Stimulated activated CD4-positive, alpha-beta T cell treated with anti-CD3 and anti-CD28 coated beads, Interleukin-15, amount 100 ng/mL, for 1 hour (primary cell): Measurements from ENCODE around the gene BHMT.
"Not testable (repeated sequence)": the region's sequence is repeated elsewhere in the genome, so short reads cannot be mapped to it uniquely, and the experiment has no call there.

ENCODE experiments used
- DNase-seq, 2 donors: peaks; one replicate each; pipeline ENCODE4 v3.0.0-alpha.2; 2020; ENCODE audit warnings: low read depth in 1 of 2, low spot score in 1 of 2

The BHMT gene

DNA sequence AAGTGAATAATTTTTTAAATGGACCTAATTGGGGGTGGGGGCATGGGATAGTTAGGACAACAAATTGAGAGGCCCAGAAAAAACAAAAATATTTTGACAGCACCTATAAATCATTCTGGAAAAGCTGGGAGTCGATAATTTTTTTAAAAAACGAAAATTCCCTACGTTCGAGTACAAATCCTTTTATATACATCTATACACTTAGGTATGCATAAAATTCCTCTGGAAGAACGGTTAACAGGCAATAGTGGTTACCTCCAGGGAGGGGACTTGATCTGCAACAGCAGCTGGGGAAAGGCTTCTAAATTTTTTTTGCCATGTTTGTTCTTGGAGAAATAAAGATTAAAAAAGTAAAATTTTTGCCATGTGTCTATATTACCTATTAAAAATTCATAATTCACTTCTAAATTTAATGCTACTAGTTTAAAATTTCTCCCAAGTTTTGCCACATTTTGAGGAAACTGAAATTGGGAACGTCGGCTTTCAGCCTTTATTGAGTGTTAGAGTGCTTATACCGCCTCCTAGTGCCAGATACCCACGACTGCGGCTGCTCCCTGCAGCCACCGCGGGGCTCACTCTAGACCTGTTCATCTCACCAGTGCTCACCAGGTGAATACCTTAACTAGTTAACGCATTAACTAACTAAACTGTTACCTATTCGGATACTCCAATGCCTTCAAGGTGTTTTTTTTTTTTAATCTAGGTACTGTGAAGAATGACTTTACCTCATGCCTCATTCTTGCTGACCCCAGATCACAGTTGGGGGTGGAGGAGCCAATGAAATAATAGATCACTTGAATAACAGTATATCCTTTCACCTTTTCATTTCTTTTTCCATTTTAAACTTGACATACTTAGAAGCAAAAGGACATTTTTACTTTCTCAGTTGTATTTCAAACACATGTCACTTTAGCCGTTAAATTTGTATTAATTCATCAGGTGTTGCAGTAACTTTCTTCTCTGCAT lies 1.8 kb upstream of the BHMT start:
- no peak for DNase-seq

DNA sequence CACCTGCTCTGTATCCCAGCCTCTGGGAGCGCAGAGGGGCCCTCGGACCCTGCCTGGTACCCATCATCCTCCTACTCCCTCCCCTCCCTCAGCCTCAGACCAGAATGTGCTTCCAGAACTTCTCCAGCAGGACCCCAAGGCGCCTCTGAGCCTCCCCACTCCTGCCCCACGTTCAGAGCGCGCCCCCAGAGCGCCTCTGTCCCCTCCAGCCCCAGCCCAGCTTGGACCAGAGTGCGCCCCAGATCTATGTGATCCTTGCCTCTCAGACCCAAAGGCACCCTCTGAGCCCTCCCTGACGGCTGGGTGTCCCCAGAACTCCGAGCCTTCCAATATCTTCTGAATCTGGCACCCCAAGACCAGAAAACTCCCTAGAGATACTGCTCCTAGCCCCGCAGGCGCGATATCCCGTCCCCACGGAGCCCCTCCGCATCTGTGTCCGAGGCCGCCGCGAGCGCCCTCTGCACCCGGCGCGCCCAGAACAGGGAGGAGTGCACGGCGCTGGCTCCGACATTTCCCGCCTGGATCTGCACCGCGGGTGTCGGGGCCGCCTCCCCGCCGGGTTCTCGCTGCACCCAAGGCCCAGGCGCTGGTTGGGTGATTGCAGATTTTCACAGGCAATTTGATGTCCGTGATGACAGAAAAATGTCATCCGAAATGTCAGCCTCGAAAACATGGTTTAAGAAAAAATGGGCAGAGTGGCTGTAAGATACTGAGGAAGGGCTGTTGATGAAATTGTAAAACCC lies 522 bp downstream of the BHMT start:
- DNase-seq = no peak

- no peak for DNase-seq
These were observed 1.1 kb downstream of the BHMT start for GRCh38 chr5:79112703-79113058.

DNA sequence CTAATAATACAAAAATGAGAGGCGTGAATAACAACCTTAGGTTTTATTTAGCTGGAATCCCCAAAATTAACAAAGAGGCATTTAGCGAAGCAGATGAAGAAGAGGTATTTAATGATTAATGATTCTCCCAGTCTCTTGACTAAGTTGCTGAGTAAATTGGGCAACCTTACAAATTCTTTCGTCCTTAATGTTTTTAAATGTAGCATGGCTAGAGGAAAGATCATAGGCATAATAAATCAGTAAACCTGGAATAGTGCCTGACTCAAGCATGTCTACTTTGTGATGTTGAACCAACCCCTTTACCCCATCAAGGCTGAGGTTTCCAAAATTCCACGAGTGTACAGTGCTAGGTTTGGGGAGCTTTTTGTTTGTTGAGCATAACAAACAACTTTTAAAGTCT lies 7.9 kb downstream of the BHMT start:
- DNase-seq = no peak

DNA sequence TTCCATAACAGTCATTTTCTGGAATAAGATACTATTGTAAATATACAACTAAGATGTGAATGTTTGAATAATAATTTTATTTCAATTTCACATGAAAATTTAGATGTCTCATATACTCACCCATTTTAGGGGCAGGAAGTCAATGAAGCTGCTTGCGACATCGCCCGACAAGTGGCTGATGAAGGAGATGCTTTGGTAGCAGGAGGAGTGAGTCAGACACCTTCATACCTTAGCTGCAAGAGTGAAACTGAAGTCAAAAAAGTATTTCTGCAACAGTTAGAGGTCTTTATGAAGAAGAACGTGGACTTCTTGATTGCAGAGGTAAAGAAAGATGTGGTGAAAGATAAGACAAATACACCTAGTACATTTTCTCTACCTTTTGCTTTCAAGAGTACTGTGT lies 8.6 kb downstream of the BHMT start:
- no peak for DNase-seq

DNA sequence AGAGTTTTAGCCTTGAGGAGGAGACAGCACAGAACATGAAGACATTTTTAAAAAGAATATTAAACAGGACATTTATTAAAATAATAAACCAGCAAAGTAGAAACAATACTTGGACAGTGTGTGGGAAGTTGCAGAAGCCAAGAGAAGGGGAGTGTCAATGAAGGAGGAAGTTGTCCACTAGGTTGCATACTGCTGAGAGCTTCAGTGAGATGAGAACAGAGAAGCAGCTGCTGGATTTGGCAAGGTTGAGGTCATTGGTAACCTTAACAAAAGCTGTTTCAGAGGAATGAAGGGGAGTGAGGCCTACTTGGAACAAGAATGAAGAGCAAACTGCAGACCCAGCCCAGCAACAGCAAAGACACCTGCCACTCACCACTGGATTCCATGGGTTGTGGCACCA lies 11.4 kb downstream of the BHMT start:
- DNase-seq = no peak

DNA sequence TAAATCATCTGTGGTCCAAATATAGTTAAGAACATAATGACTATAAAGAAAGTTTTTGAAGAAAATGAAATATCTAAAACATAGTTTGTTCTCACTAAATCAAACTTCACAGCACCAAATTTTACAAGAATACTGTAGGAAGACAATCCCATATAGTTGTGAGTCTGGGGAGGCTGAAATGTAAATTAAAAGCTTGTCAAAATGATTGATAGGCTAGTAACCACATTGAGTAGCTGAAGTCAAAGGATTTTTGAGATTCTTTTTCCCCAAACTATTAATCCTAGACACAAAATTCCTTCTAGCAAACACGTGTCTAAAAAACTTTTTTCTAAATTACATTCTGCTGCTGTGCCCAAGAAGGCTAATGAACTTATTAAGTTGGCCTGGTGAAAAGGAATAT lies 13.0 kb downstream of the BHMT start:
- no peak for DNase-seq

- no peak for DNase-seq
These were observed 19.2 kb downstream of the BHMT start for GRCh38 chr5:79130781-79131180.

- no peak for DNase-seq
These were observed 21.6 kb downstream of the BHMT start for GRCh38 chr5:79133121-79133656.

- peak; percentile 7 to 41 for DNase-seq
These were observed 22.2 kb downstream of the BHMT start for GRCh38 chr5:79133657-79134451.

DNA sequence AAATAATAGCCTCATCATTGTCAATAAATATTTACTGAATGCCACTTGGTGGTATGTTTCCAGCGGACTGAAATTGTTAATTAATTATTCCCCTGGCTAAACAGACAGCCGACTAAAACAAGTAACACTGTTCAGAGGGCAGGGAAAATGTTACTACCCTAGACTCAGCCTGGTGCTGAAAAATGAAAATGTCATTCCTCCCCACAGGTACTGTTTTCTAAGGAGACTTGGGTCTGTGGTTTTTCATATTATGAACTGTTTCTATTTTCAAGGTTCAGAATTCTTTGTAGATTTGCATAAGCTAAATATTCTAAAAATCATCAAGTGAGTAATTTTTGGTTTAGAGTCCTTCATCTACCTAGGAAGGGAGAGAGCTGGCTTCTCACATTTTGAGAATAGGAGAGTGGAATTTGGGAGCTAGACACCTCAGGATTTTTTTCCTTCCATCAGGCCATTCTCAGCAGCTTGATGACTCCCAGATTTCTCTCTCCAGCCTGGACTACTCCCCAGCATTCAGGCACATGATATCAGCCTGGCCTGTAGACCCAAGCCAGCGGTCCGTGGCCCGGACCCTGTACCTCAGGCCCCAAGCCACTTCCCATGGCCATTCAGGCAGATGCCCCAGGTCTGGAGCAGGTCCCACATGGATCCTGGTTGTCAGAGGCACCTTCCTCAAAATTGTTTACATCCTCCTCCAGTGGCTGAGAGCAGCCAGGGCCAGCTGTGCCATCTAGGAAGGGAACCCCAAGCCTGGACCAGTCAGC lies 24.4 kb downstream of the BHMT start:
- no peak for DNase-seq

GRCh38 chr5:79136618-79137017 lies 25.0 kb downstream of the BHMT start:
- DNase-seq = no peak

DNA sequence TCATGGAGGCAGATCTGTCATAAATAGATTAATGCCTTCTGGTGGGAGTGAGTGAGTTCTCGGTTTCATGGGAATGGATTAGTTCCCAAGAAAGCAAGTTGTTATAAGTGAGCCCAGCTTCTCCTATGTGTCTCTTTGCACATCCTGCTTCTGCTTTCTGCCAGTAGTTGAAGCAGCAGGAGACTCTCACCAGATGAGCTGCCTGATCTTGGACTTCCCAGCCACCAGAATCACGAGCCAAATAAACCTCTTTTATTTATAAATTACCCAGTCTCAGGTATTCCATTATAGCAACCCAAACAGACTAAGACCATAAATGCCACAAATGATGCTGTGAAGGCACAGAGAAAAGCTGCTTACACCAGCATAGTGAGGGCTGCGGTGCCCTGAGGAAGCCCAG lies 28.9 kb downstream of the BHMT start:
- DNase-seq = no peak

GRCh38 chr5:79143684-79144379 lies 32.2 kb downstream of the BHMT start:
- DNase-seq = no peak

GRCh38 chr5:79147076-79147475 lies 35.5 kb downstream of the BHMT start:
- DNase-seq = no peak

- DNase-seq = no peak
These were observed 37.8 kb downstream of the BHMT start for GRCh38 chr5:79149433-79149832.

DNA sequence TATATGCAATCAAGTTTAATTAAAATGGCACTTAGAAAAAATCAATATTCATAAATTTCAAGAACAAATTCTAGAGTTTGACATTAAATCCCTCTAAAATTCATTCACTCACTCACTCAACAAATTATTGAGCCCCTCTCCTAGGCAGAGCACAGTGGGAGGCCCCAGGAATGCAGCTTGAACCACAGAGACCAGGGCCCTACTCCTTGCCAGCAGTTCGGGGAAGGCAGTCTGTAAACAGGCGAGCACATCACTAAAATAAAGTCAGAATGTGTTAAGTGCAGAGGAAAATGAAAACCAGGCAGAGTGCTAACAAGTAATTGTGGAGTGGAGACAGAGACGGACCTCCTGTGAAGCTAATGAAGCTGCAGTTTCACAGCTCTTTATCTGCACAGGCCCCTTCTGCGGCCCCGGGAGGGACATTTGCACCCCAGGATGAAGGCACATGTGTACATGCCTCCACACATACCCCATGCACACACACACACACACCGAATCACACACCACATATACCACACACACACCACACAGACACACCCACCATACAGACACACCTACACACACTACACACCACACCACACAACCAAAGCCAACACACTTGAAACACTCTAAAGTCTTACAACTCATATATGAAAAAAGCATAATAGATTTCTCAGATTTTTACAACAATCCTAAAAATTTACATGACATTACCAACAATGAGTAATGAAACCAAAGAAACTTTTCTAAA lies 40.5 kb downstream of the BHMT start:
- DNase-seq = no peak

DNA sequence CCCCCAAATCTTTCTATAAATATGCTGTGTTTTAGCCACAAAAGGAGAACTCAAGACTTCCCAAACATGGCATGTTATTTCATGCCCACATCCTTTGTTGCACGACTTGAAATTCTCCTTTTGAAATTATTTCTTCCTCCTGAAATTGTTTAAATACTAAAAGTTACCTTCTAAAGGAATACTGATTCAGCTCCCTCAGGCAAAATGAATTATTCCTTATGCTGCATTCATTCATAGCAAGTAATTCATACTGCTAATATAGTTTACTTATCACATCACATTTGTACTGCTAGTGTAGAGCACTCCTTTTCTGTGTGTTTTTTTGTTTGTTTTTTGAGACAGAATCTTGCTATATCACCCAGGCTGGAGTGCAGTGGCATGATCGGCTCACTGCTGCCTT lies 45.7 kb downstream of the BHMT start:
- no peak for DNase-seq

DNA sequence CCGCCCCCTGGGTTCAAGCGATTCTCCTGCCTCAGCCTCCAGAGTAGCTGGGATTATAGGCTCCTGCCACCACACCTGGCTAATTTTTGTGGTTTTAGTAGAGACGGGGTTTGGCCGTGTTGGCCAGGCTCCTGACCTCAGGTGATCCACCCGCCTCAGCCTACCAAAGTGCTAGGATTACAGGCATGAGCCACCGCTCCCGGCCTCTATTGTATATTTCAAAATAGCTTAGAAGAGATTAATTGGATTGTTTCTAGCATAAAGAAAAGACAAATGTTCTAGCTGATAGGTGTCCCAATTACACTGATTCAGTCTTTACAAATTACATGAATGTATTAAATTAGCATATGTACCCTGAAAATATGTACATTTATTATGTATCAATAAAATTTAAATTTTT lies 50.0 kb downstream of the BHMT start:
- not testable (repeated sequence) for DNase-seq
